Stimulated activated CD8-positive, alpha-beta memory T cell treated with anti-CD3 and anti-CD28 coated beads, Interleukin-15, amount 100 ng/mL, for 4 hours (primary cell): ENCODE measurements around the gene PCSK2.

ENCODE experiments used
- DNase-seq, 2 donors: peaks; one replicate each; pipeline ENCODE4 v3.0.0-alpha.2; 2020; ENCODE audit warnings: low read depth in 2 of 2

Gene PCSK2

GRCh38 chr20:17534077-17534476, 307.2 kb downstream of the PCSK2 start:
- no peak for DNase-seq
